CD4-positive, alpha-beta T cell treated with Interferon gamma for 1 hour (primary cell): Measurements from ENCODE around the gene ROGDI.
"Not testable (repeated sequence)": the region's sequence is repeated elsewhere in the genome, so short reads cannot be mapped to it uniquely, and the experiment has no call there.

Experiments used
- DNase-seq: peaks from one replicate; pipeline ENCODE4 v3.0.0-alpha.2; 2020

Gene ROGDI

DNA sequence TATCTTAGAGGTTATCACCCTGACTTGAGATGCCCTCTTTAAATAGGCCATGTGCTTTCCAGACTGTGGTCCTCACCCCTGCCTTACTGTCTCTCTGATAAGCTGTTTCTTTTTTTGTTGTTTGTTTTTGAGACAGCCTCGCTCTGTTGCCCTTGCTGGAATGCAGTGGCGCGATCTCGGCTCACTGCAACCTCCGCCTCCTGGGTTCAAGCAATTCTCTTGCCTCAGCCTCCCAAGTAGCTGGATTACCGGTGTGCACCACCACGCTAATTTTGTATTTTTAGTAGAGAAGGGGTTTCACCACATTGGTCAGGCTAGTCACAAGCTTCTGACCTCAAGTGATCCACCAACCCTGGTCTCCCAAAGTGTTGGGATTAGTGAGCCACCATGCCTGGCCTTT, 13.5 kb downstream of the ROGDI start:
- no peak for DNase-seq

DNA sequence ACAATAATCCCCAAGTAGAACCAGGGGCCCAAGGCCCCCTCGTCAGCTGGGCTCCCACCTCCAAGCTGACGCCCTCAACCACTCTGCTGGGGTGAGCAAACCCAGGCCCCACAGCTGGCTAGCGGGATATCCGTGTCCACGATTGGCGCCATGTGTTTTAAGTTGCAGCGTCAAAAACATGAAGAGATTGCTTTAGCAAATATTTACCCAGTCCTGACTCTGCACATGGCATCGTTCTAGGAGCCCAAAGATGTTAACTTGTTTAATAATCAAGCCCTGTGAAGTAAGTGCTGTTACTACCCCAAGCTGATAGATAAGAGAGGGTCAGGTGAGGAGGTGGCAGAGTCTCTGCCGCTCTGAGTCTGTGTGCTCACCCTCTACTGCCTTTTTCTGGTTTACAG, 13.9 kb downstream of the ROGDI start:
- no peak for DNase-seq

DNA sequence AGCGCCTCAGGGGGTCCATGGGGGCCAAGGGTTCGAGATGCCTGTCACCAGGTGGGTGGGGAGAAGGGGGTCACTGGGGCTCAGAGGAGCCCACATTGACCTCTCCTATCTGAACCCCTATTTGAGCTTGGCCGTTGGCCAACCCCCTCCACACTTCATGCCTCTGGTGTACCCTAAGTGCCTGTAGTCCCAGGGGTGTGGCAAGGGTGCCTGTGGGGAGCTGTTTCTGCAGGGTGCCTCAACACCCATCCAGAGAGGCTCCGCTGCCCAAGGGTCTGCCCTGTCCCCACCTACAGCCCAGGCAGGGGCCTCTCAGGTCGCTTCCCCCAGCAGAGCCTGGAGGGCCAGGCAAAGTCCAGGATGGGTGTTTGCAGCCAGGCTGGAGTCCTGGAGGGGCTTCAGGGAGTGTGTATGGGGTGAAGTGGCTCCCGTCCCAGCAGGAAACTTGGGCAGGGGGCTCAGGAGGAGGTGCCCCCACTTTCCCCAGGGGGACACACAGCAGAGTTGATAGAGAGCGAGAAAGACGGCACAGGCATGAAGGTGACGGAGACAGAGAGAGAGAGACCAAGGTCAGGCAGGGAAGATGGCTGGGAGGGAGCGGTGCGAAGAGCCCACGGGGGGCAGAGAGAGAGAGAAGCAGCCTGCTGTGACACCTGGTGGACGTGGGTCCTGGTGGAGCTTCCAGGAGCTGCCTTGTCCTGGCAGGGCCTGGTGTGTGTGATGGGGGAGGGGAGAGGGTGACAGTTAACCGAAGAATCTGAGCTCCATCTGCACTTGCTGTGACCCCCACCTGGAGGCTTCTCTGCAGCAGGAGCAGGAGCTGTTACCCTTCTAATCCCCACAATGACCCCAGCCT, 14.6 kb downstream of the ROGDI start, which contains the start of gene SEPTIN12:
Gene SEPTIN12, minus strand, starts transcription at position 719 of the 856 bp plus-strand sequence. Its CDS starts 700 bp downstream, at position 19.
- no peak for DNase-seq

DNA sequence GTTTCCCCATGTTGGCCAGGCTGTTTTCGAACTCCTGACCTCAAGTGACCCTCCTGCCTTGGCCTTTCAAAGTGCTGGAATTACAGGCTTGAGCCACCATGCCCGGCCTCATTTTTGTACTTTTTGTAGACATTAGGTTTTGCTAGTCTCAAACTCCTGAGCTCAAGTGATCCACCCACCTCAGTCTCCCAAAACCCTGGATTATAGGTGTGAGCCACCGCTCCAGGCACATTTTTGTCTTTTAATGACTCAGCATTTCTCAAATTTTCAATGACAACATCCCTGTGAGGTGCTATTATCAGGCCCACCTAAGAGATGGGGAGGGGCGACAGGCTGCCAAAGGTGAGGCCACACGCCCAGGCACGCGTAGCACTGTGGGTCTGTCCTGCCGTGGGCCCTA, 15.4 kb downstream of the ROGDI start:
- DNase-seq = no peak

DNA sequence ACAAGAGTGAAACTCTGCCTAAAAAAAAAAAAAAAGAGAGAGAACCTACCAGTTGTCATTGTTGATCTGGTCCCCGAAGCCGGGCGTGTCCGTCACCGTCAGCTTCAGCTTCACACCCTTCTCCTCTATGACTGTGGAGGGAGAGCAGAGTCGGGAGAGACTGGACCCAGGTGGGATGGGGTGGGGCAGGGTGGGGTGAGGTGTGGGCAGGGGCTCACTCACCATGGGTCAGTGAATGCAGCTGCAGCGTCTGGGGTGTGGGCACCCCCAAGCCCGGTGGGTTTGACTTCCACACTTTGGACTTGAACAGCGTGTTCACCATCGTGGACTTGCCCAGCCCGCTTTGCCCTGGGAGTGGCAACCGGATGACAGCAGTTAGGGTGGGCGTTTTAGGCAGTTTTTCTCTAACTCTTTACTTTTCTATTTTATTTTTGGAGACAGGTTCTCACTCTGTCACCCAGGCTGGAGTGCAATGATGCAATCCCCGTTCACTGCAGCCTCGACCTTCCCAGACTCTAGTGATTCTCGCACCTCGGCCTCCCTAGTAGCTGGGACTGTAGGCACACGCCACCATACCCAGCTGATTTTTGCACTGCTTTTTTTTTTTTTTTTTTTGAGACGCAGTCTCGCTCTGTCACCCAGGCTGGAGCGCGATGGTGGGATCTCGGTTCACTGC, 16.5 kb downstream of the ROGDI start:
- no peak for DNase-seq

DNA sequence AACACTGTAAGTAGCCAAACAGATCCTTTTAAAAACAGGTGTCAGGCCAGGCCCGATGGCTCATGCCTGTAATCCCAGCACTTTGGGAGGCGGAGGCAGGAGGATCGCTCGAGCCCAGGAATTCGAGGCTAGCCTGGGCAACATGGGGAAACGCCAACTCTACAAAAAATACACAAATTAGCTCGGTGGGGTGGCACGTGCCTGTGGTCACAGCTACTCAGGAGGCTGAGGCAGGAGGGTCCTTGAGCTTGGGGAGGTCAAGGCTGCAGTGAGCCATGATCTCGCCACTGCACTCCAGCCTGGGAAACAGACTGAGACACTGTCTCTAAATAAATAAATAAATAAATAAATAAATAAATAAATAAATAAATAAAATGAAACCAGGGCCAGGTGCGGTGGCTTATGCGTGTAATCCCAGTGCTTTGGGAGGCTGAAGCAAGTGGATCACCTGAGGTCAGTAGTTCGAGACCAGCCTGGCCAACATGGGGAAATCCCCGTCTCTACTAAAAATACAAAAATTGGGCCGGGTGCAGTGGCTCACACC, 17.9 kb downstream of the ROGDI start:
- DNase-seq = not testable (repeated sequence)

DNA sequence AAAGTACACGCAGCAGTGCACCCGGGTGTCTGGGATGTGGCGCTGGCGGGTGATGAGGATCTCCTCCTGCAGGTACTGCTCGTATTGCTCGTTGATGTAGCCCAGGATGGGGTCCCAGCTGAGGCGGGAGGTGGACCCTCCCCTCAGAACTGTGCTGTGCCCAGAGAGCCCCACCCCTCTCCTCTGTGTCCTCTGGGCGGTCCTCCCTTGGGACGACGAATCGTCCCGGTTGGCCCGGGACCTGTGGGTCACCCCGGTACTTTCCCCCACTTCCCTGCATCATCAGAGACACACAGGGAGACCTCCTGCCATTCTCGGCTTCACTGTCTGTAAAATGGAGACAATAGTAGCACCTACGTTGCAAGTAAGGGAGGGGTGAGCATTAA, 18.5 kb downstream of the ROGDI start:
- no peak for DNase-seq

DNA sequence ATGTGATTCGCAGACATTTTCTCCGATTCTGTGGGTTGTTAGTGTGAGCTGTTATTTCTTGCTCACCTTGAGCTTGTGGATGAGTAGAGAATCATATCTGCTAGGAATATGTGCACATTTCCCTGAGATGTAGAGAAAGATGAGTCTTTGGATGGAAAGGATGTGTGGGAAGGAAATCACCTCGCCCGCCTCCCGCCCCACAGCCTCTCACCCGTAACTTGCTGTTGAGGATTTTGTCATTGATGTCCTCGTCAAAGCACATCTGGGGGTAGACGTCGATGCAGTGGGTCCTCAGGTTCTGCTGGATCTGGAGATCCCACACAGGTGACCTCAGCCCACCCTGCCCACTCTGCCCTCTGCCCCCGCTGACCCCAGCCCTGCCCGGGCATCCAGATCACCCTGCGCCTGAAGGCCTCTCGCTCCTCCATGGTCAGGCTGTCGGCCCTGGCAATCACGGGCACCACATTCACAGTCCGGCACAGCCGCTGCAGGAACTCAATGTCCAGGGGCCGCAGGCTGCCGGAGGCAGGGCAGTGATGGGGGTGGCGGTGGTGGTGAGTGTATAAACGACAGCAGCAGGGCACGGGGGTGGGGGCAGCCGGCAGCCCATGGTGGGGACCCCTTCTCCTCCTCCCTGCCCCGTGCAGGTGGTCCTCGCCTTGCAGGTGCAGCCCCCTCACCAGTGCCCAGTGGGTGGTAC, 19.0 kb downstream of the ROGDI start:
- no peak for DNase-seq

DNA sequence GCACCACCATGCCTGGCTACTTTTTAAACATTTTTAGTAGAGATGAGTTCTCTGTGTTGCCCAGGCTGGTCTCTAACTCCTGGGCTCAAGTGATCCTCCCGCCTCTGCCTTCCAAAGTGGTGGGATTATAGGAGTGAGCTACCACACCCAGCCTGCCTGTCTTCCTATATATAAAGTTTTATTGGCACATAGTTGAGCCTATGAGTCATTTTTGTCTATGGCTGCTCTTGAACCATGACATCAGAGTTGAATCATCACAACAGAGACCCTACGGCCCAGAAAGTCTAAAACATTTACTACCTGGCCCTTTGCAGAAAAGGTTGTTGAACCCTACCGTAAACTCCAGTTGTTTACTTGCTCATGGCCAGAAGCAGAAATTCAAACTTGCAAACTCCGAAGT, 22.2 kb downstream of the ROGDI start:
- no peak for DNase-seq

DNA sequence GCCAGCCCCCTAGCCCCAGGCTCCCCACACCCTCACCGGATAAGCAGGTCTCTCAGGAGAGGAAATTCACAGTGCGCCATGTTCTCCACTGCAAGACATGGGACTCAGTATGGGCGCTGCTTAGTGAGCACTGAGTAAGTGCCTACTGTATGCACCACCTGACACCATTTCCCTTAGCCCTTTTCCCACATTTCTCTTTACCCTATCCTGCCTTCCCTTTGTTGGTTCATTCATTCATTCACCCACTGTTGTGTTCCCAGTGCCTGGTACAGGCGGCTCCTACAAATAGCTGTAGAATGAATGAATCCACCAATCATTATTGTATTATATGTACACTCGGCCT, 24.4 kb downstream of the ROGDI start:
- DNase-seq = no peak

DNA sequence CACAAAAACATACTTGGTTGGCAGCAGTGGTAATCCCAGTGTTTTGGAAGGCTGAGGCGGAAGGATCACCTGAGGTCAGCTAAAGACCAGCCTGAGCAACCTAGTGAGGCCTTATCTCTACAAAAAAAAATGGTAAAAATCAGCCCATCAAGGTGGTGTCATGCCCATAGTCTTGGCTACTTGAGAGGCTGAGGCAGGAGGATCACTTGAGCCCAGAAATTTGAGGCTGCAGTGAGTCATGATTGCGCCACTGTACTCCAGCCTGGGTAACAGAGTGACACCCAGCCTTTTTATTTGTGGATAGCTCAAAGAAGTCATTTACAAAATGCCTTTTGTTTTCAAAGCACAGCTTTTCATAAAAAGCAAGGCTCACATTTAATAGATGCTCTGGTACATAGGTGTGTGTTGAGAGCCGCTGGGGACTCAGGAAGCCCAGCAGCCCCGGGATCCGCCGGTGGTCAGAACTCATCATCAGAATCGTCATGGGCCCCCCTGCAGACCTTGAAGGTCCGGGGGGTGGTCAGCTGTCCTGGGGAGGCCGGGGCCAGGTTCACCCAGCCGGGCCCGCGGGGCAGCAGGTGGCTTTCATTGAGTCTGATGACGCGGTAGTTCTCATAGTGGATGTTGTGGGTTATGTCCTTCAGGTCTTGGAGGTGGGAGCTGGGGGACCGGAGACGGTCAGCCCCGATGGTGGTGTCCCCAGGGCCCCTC, 24.9 kb downstream of the ROGDI start:
- no peak for DNase-seq

DNA sequence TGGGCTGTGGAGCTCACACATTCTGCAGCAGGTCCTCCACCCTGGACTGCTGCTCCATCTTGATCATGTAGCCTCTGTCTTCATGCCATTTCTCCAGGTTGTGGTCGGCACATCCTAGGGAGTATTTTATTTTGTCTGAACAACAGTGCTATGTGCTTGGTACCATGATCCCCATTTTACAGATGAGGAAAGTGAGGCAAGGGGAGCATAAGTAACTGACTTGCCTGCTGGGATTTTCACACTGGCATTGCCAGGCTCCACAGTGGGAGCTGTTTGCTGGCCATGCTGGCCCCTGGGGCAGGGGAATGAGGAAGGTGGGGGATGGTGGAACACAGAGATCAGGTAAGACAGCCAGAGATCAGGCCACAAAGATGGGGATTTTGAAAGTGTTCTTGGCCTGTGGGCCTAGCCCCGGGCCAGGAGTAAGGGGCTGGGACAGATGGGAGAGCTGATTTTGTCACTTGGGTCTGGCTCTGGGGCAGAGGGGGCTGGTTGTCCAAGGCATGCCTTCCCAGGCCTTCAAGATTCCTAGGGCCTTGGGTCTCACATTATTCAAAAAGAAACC, 26.2 kb downstream of the ROGDI start:
- DNase-seq = no peak

DNA sequence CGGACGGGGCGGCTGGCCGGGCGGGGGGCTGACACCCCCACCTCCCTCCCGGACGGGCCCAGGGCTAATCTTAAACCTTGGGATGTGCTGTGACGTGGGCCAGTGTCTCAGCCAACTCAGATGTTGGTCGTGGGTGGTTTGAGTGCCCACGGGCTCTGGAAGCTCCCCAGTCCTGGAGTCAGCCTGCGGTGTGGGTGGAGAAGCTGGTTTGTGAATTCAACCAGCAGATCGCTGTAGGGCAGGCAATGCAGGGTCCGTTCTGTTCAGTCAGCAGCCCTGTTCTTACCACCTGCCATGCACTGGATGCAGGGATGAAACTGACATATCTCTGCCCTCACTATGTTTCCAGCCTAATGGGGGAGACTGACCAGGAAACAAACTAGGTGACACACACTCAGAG, 27.4 kb downstream of the ROGDI start:
- no peak for DNase-seq

DNA sequence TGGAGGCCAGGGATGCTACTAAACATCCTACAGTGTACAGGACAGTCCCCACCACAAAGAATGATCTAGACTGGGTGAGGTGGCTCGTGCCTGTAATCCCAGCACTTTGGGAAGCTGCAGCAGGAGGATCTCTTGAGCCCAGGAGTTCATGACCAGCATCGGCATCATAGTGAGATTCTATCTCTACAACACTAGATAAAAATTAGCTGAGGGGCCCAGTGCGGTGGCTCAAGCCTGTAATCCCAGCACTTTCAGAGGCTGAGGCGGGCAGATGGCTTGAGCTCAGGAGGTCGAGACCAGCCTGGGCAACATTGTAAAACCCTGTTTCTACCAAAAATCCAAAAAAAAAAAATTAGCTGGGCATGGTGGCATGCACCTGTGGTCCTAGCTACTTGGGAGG, 30.1 kb downstream of the ROGDI start:
- no peak for DNase-seq

DNA sequence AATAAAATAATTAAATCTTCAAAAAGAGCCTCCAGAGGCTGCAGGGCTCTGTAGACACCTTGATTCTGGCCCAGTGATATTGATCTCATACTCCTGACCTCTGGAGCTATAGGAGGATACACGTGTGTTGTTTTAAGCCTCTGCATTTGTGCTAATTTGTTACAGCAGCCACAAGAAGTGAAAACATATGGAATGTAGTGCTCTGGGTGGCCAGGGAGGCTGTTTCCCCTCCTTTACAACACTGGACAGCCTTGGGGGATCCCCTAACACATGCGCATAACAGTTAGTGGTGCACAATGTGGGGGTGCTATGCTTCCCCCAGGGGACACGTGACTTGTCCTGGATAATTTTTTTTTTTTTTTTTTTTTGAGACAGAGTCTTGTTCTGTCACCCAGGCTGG, 30.8 kb downstream of the ROGDI start:
- no peak for DNase-seq

DNA sequence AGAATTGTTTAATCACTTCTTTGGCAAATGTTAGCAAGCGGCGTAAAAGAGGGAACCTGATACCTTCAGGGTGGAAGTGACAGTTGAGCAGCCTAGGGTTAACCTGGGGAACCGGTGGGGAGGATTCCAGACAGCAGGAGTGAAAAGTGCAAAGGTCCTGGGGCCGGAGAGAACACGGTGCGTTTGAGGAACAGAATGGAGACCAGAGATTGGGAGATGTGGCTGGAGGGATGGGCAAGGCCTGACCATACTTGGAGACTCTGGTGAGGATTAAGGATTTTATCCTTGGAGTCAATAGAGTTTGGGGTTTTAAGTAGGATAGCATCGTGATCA, 33.2 kb downstream of the ROGDI start:
- DNase-seq = no peak

DNA sequence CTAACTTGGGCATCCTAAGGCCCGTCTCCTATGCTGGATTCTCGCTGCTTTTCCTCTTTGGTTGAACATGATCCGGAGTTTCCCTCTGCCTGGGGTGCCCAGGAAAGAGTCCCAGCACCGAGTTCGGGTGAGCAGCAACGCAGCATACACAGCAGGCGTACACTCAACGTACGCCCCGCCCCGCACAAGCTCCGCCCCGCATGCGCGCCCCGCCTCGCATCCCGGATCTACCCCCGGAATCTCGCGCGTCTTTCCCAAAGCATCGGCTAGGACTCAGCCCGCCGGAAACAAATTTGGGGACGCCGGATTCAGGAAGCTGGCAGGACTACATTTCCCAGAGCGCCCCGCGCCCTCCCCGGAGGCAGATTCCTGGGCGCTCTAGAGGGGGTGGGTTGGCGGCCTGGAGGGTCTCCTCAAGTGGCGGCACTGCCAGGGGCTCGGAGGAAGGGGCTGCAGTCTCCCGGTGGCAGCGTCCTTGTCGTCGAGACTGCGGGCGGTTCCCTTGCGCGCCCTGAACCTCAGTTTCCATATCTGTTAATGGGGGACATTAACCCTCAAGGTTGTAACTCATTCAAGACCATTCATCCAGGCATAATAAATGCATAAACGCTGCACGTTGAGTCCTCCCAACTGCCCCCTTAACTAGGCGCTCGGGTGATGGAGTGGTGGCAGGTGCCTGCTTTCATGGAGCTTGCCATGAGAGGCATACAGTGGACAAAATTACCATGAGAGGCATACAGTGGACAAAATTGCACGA, 33.7 kb downstream of the ROGDI start:
- DNase-seq = peak; percentile 85

DNA sequence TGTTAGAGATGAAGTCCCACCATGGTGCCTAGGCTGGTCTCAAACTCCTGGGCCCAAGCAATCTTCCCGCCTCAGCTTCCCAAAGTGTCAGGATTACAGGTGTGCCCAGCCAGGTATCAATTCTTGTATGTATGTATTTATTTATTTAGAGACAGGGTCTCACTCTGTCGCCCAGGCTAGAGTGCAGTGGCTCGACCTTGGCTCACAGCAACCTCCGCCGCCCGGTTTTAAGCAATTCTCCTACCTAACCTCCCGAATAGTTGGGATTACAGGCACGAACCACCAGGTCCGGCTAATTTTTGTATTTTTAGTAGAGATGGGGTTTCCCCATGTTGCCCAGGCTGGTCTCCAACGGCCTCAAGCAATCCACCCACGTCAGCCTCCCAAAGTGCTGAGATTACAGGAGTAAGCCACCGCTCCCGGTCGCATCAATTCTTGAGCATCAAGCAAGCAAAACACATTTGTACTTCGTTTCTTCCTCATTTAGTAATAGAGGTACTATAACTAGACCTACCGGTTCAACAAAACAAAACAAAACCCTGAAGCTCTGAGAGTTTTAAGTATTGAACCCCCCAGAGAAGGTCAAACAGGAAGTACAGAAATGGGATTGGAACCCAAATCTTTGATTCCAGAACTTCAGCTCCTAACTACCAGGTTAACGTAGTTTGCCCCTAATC, 34.4 kb downstream of the ROGDI start:
- no peak for DNase-seq

DNA sequence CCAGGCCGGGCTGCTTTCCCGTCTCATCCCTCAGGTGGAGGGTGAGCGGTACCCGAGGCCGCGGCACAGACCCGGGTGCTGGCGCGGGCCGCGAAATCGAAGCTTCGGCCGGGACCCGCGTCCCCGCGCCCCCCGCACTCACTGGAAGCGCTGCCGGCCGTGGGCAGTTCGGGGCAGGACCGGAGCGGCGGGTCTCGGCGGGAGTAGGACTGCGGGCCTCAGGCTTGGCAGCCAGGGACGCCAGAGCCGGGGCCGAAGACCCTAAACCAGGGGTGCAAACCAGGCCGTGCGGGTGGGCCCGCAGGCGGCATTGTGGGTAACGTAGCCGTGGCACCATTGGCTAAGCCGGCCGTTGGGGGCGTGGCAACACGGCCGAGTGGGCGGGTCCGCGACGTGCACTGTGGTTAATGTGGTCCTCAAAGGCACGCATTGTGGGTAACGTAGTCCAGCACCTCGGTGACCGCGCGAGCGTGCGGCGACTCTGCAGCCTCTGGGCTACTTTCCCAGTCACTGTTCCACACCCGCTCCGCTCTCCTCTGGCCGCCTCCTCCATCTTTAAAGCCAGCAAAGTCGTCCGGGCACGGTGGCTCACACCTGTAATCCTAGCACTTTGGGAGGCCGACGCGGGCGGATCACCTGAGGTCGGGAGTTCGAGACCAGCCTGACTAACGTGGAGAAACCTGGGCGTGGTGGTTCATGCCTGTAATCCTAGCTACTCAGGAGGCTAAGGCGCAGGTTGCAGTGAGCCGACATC, 35.4 kb downstream of the ROGDI start, which contains the start of gene ZNF500:
Gene ZNF500, minus strand, starts transcription at position 288 of the 754 bp plus-strand sequence. CDS start 1,184 bp downstream, outside the sequence.
- peak; percentile 94 for DNase-seq
